Erythroblast (primary cell): ENCODE results near the gene SIX1.

Source experiments
- GATA1 ChIP-seq: IDR thresholded peaks from 2 replicates; pipeline ENCODE4 v1.6.1; 2011; ENCODE audit warnings: low read depth, mild to moderate bottlenecking, control low read depth, low read length, moderate library complexity
- POLR2A ChIP-seq: IDR thresholded peaks from 2 replicates; pipeline ENCODE4 v1.6.1; 2011; ENCODE audit warnings: mild to moderate bottlenecking, low read length

DNA sequence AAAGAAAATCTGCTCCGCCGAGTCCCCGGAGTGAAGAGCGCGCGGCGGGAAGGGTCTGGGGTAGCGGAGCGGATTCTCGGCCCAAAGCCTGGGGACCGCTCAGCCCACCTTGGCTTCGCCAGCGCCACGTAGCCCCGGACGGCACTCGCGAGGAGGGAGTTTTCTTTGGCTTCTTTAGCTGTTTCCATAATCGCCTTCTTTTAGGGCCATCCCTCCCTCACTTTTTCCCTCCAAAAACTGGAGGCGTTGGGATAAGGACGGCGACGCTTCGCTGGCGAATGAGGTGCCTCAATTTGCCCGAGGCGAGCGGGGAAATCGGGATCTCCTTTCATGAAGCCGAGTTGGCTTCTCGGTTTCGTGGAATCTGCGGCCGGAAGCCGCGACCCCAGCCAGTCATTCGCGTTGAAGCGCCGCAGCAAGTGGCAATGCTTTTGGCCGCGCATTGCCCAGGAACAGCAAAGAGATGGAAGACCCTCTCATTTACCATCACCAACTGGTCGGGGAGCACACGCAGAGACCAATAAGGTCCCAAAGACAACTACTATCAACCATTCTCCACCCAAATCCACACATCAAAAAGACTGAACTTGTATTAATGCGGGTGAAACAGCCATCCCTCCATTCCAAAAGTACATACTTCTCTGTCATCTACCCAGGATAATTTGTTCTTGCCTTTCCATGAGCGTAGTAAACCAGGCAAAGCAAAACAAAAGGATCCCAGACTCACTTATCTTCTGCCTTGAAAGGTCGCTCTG is 8.4 kb upstream of the SIX1 start:
- TF ChIP-seq POLR2A, result no peak
- no peak for TF ChIP-seq GATA1
